Panc1 (cell line): Measurements from ENCODE around the gene SP4.
"Not testable (repeated sequence)": the region's sequence is repeated elsewhere in the genome, so short reads cannot be mapped to it uniquely, and the experiment has no call there.

Experiments used
- CTCF ChIP-seq: fragments of 450-650 bp; IDR thresholded peaks from 2 replicates; pipeline ENCODE4 v1.5.1; 2017; ENCODE audit warnings: mild to moderate bottlenecking
- POLR2AphosphoS5 ChIP-seq: IDR thresholded peaks from 2 replicates; pipeline ENCODE4 v1.6.1; 2012; ENCODE audit warnings: mild to moderate bottlenecking, low read depth, low read length, moderate library complexity
- REST ChIP-seq, 2 experiments: IDR thresholded peaks; 2 replicates each; pipeline ENCODE4 v1.6.1; 2011 to 2012; ENCODE audit warnings: low read depth in 2 of 2, control low read depth in 1 of 2, low read length in 1 of 2, mild to moderate bottlenecking in 1 of 2, moderate library complexity in 1 of 2; ENCODE audit not compliant: insufficient read depth in 1 of 2
- TCF7L2 ChIP-seq: IDR thresholded peaks from 2 replicates; pipeline ENCODE4 v1.6.1; 2011; ENCODE audit warnings: mild to moderate bottlenecking, low read depth, low read length, inconsistent platforms

GRCh38 chr7:21533646-21534045 is 105.8 kb downstream of the SP4 start:
- not testable (repeated sequence) for TF ChIP-seq POLR2AphosphoS5; CTCF; REST (IDR thresholded peaks at IDR 0.05; ENCODE audit: insufficient read depth in 1 of 2, low read depth in 2 of 2, low read length in 1 of 2); TCF7L2
